Panc1 (cell line): ENCODE data around the gene PNRC2. TPM values are rescaled to one million over a fixed set of nuclear protein-coding genes. Genes with fewer than 3 reads are reported as not detected.

Experiments used
- ATAC-seq: fragments of 200-7000 bp; cut with Tn5 transposase; 2 replicates; pipeline ENCODE4 v1.9.1; 2020; ENCODE audit warnings: mild to moderate bottlenecking, moderate library complexity
- BruUV-seq: library from RNA; stranded (reverse); fragments of 400-500 nt; replicated peaks from 2 replicates; lab custom pipeline; 2021; lab: Mats Ljungman, UMichigan
- CTCF ChIA-PET: fragments of 300-600 bp; sonication (Branson Sonifier 250); formaldehyde crosslinking; loops from one replicate; lab custom pipeline; 2022; ENCODE audit warnings: antibody characterized with exemption; lab: Charles Lee
- POLR2A ChIA-PET: fragments of 300-600 bp; sonication (Branson Sonifier 250); formaldehyde crosslinking; loops from one replicate; lab custom pipeline; 2022; ENCODE audit warnings: antibody characterized with exemption; lab: Charles Lee
- DNase-seq: peaks from one replicate; pipeline ENCODE4 v3.0.0-alpha.2; 2010; ENCODE audit warnings: low read depth, low spot score
- H3K27ac ChIP-seq: 2 replicates; pipeline ENCODE4 v1.5.1; 2011; ENCODE audit warnings: mild to moderate bottlenecking, low read length, inconsistent platforms
- H3K27me3 ChIP-seq: fragments of 200-500 bp; sonication (Bioruptor generic); 2 replicates; pipeline ENCODE4 v1.6.0; 2014; ENCODE audit warnings: low read length, inconsistent platforms; ENCODE audit not compliant: control insufficient read depth, insufficient read depth
- H3K36me3 ChIP-seq: fragments of 200-500 bp; sonication (Bioruptor generic); 2 replicates; pipeline ENCODE4 v1.5.1; 2014; ENCODE audit warnings: inconsistent platforms, mild to moderate bottlenecking, low read length, moderate library complexity; ENCODE audit not compliant: control insufficient read depth, insufficient read depth
- H3K4me1 ChIP-seq: 2 replicates; pipeline ENCODE4 v1.5.1; 2011; ENCODE audit warnings: inconsistent platforms, mild to moderate bottlenecking, low read length, moderate library complexity; ENCODE audit not compliant: control insufficient read depth, insufficient read depth
- H3K4me3 ChIP-seq, 2 experiments: 2 replicates each; pipeline ENCODE4 v1.5.1; 2011 to 2012; ENCODE audit warnings: low read depth in 2 of 2, low read length in 2 of 2, mild to moderate bottlenecking in 2 of 2, inconsistent platforms in 1 of 2, moderate library complexity in 1 of 2
- H3K9me3 ChIP-seq: fragments of 200-500 bp; sonication (Bioruptor generic); 2 replicates; pipeline ENCODE4 v1.5.1; 2014; ENCODE audit warnings: low read depth, mild to moderate bottlenecking, inconsistent platforms, low read length, moderate library complexity; ENCODE audit not compliant: control insufficient read depth, insufficient read depth
- CTCF ChIP-seq: fragments of 450-650 bp; IDR thresholded peaks from 2 replicates; pipeline ENCODE4 v1.5.1; 2017; ENCODE audit warnings: mild to moderate bottlenecking
- POLR2AphosphoS5 ChIP-seq: IDR thresholded peaks from 2 replicates; pipeline ENCODE4 v1.6.1; 2012; ENCODE audit warnings: mild to moderate bottlenecking, low read depth, low read length, moderate library complexity
- SIN3A ChIP-seq: IDR thresholded peaks from 2 replicates; pipeline ENCODE4 v1.6.1; 2012; ENCODE audit warnings: low read depth, mild to moderate bottlenecking, low read length, moderate library complexity, borderline replicate concordance; ENCODE audit not compliant: insufficient read depth
- TCF7L2 ChIP-seq: IDR thresholded peaks from 2 replicates; pipeline ENCODE4 v1.6.1; 2011; ENCODE audit warnings: mild to moderate bottlenecking, low read depth, low read length, inconsistent platforms
- in situ Hi-C: cut with HindIII; loops from 2 replicates; pipeline ENCODE4 v1.10.0; 2016; ENCODE audit warnings: low sequenced_read_pairs, low pct_unique_long_range_greater_than_20kb
- intact Hi-C: fragments of 100-400 bp; cut with micrococcal nuclease; formaldehyde crosslinking; loops from one replicate; pipeline ENCODE4 v1.10.0; 2022; ENCODE audit not compliant: unreplicated experiment
- total RNA-seq: library from RNA; stranded (reverse); gene quantifications from one replicate; pipeline ENCODE4 v1.2.1, GENCODE V29; 2021; ENCODE audit not compliant: unreplicated experiment
- TF ChIP-seq, protein P1 (sequence below), 2 experiments: IDR thresholded peaks; 2 replicates each; pipeline ENCODE4 v1.6.1; 2011 to 2012; ENCODE audit warnings: low read depth in 2 of 2, control low read depth in 1 of 2, low read length in 1 of 2, mild to moderate bottlenecking in 1 of 2, moderate library complexity in 1 of 2; ENCODE audit not compliant: insufficient read depth in 1 of 2

Gene PNRC2
- total RNA-seq, 1 experiment from 2014 or later, result 97.4 TPM

GRCh38 chr1:23977854-23978191 lies 18.2 kb downstream of the PNRC2 start:
- Histone ChIP-seq H3K27ac (peak overlapping the region; percentile 100), H3K9me3 (no peaks in the 10 kb centered on the region), H3K4me1 (peaks cover 47% of the 10 kb centered on the region), H3K4me3 (peak overlapping the region; percentile 5 to 91), H3K27me3 (no peaks in the 10 kb centered on the region), H3K36me3 (peaks cover 34% of the 10 kb centered on the region; the same call in 1 of the 2 replicates)
- ChIA-PET CTCF (no interaction called here), POLR2A (no interaction called here)
- in situ Hi-C loops, result no loop called here
- ATAC-seq, result no peak
- intact Hi-C loops, result loop anchor here (2.0 kb wide), 1 partner anchor 51 kb away; no protein-coding TSS in a partner anchor
- BruUV-seq, result TSS peak; percentile 67
- no peak for DNase-seq
- TF ChIP-seq SIN3A (no peak), TCF7L2 (no peak), CTCF (no peak), POLR2AphosphoS5 (no peak)
- TF ChIP-seq, protein P1, sequence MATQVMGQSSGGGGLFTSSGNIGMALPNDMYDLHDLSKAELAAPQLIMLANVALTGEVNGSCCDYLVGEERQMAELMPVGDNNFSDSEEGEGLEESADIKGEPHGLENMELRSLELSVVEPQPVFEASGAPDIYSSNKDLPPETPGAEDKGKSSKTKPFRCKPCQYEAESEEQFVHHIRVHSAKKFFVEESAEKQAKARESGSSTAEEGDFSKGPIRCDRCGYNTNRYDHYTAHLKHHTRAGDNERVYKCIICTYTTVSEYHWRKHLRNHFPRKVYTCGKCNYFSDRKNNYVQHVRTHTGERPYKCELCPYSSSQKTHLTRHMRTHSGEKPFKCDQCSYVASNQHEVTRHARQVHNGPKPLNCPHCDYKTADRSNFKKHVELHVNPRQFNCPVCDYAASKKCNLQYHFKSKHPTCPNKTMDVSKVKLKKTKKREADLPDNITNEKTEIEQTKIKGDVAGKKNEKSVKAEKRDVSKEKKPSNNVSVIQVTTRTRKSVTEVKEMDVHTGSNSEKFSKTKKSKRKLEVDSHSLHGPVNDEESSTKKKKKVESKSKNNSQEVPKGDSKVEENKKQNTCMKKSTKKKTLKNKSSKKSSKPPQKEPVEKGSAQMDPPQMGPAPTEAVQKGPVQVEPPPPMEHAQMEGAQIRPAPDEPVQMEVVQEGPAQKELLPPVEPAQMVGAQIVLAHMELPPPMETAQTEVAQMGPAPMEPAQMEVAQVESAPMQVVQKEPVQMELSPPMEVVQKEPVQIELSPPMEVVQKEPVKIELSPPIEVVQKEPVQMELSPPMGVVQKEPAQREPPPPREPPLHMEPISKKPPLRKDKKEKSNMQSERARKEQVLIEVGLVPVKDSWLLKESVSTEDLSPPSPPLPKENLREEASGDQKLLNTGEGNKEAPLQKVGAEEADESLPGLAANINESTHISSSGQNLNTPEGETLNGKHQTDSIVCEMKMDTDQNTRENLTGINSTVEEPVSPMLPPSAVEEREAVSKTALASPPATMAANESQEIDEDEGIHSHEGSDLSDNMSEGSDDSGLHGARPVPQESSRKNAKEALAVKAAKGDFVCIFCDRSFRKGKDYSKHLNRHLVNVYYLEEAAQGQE (IDR thresholded peaks at IDR 0.05; ENCODE audit: insufficient read depth in 1 of 2, low read depth in 2 of 2, low read length in 1 of 2), result no peak

GRCh38 chr1:23978805-23979204 lies 19.2 kb downstream of the PNRC2 start:
- ATAC-seq (no peak), DNase-seq (no peak)
- H3K4me1 ChIP-seq, result peaks cover 47% of the 10 kb centered on the region
- ChIA-PET CTCF (no interaction called here), POLR2A (interaction anchor here (0.5 kb wide), 1 partner anchor 1475 kb away, joined by 3 read pairs; no protein-coding TSS in a partner anchor)
- in situ Hi-C loops (no loop called here), intact Hi-C loops (loop anchor here (2.0 kb wide), 1 partner anchor 50 kb away; no protein-coding TSS in a partner anchor)
- BruUV-seq, result no TSS peak
- TF ChIP-seq TCF7L2, result no peak
- TF ChIP-seq SIN3A, result no peak
- TF ChIP-seq CTCF, result no peak
- TF ChIP-seq, protein P1 (IDR thresholded peaks at IDR 0.05; ENCODE audit: insufficient read depth in 1 of 2, low read depth in 2 of 2, low read length in 1 of 2), result no peak
- TF ChIP-seq POLR2AphosphoS5, result no peak
- no peaks in the 10 kb centered on the region for H3K27me3 ChIP-seq
- peak overlapping the region; percentile 100 for H3K27ac ChIP-seq
- peak overlapping the region; percentile 70 to 91 for H3K4me3 ChIP-seq
- H3K36me3 ChIP-seq, result peaks cover 34% of the 10 kb centered on the region; the same call in 1 of the 2 replicates
- H3K9me3 ChIP-seq, result no peaks in the 10 kb centered on the region
